ENCODE measurements around the gene IQCN.

Gene IQCN

DNA sequence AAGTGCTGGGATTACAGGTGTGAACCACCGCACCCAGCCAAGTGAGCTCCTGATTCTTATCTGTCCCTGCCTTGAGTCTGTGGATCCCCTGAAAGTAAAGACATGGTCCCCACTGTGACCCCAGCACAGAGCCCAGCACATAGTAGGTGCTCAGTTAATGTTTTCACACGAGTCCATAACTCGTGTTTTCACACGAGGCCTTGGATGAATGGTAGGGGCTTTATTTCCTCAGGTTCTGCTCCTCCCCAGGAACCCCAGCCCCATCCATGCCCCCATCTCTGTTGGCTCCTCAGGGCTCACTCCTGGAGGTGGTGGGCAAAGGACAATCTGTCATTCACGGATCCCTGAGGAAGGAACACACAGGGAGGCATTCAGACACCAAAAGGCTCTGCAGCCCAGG lies 24.4 kb downstream of the IQCN start:
- TF ChIP-seq, protein P1, sequence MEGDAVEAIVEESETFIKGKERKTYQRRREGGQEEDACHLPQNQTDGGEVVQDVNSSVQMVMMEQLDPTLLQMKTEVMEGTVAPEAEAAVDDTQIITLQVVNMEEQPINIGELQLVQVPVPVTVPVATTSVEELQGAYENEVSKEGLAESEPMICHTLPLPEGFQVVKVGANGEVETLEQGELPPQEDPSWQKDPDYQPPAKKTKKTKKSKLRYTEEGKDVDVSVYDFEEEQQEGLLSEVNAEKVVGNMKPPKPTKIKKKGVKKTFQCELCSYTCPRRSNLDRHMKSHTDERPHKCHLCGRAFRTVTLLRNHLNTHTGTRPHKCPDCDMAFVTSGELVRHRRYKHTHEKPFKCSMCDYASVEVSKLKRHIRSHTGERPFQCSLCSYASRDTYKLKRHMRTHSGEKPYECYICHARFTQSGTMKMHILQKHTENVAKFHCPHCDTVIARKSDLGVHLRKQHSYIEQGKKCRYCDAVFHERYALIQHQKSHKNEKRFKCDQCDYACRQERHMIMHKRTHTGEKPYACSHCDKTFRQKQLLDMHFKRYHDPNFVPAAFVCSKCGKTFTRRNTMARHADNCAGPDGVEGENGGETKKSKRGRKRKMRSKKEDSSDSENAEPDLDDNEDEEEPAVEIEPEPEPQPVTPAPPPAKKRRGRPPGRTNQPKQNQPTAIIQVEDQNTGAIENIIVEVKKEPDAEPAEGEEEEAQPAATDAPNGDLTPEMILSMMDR (IDR thresholded peaks at IDR 0.05; ENCODE audit: insufficient read depth, low read length, missing control alignments) = no peak
- ChIA-PET POLR2A (no interaction called here), CTCF (interaction anchor here (0.7 to 10.8 kb wide), 9 partner anchors 9 to 138 kb away, joined by 3 to 217 read pairs (median 5); partner anchors contain the start of genes MPV17L2 and RAB3A)
- no peak for DNase-seq (ENCODE audit: low read depth, low spot score)
- no peak overlapping the region for H3K4me3 ChIP-seq (ENCODE audit: low read depth, low read length)

- TF ChIP-seq, protein P1 (IDR thresholded peaks at IDR 0.05; ENCODE audit: insufficient read depth, low read length, missing control alignments) = no peak
- no peak for DNase-seq (ENCODE audit: low read depth, low spot score)
- H3K4me3 ChIP-seq (ENCODE audit: low read depth, low read length) = no peak overlapping the region
- CTCF ChIA-PET = interaction anchor here (0.7 to 1.8 kb wide), 6 partner anchors 8 to 152 kb away, joined by 3 to 13 read pairs (median 4); a partner anchor contains a TSS
- POLR2A ChIA-PET = interaction anchor here (0.6 to 0.8 kb wide), 2 partner anchors 9 to 11 kb away, joined by 3 read pairs; no protein-coding TSS in a partner anchor
Observed at GRCh38 chr19:18245297-18245696, 29.0 kb downstream of the IQCN start.

DNA sequence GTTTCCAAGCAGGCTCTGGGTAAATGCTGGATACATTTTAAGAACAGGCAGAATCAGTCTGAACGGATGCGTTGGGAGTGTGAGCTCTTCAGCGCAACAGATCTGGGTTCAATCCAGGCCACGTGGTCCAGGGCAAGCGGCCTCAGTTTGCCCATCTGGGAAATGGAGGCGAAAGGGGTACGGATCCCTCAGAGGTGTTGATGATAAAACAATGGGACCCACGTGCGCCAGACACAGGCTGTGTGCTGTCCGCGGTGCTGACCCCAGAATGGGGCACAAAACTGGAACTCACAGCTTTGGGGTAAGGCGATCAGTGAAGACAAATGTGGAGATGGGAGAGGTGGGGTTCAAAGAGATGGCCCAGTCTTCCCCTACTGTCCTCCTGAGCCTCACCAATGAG lies 34.9 kb downstream of the IQCN start:
- POLR2A ChIA-PET = interaction anchor here (1.0 kb wide), 1 partner anchor 42 kb away, joined by 3 read pairs; the partner anchor contains the start of gene JUND
- no peak for DNase-seq (ENCODE audit: low read depth, low spot score)
- TF ChIP-seq, protein P1 (IDR thresholded peaks at IDR 0.05; ENCODE audit: insufficient read depth, low read length, missing control alignments) = no peak
- H3K4me3 ChIP-seq (ENCODE audit: low read depth, low read length) = no peak overlapping the region
- CTCF ChIA-PET = interaction anchor here (0.8 to 4.0 kb wide), 4 partner anchors 8 to 89 kb away, joined by 3 to 24 read pairs (median 6); no protein-coding TSS in a partner anchor

DNA sequence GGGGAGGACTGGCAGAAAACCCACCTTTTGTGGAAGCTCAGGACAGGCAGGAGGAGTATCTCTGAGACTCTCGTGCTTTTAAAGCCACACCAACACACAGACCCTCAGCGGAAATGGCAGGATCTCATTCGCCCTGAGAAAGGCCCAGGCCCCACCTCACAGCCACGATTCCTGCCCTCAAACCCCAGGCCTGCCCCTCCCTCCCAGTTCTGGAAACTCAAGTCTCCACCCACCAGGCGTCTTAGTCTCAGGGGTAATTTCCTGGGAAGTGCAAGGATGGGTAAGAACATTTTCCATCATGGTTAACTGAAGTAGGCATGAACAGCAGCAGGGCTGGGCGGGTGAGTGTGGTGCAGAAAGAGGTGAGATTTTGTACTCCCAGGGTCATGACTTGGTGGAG lies 40.1 kb downstream of the IQCN start:
- TF ChIP-seq, protein P1 (IDR thresholded peaks at IDR 0.05; ENCODE audit: insufficient read depth, low read length, missing control alignments) = no peak
- CTCF ChIA-PET = interaction anchor here (2.9 kb wide), 1 partner anchor 19 kb away, joined by 17 read pairs; no protein-coding TSS in a partner anchor

DNA sequence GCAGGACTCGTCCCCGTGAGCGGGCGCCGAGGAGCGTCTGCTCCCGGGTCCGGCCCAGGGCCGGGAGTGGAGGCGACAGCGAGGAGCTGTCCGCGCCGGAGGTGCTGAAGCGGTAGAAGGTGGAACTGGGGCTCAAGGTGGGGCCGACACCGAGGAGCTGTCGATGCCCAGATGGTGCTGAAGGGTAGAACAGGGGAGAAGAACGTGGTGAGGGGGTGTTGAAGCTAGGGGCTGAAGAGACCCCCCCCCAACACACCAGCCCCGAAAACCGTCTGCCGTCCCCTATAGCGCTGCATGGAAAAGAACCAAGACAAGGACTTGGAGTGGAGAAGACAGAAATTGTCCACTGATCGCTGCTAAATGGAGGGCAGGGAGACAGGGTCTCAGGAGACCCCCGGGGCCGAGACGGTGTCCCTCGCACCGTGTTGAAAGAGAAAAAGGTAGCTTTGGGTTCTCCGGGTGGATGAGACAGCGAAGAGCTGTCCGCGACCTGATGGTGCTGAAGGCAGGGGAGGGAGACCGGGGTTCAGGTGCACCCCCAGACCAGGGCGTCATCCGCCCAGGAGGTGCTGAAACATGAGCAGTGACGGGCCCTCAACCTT lies 40.9 kb downstream of the IQCN start:
- H3K4me3 ChIP-seq (ENCODE audit: low read depth, low read length) = no peak overlapping the region
- TF ChIP-seq, protein P1 (IDR thresholded peaks at IDR 0.05; ENCODE audit: insufficient read depth, low read length, missing control alignments) = no peak
- ChIA-PET POLR2A (no interaction called here), CTCF (interaction anchor here (0.8 to 2.9 kb wide), 8 partner anchors 9 to 120 kb away, joined by 3 to 17 read pairs (median 4); a partner anchor contains a TSS)
- no peak for DNase-seq (ENCODE audit: low read depth, low spot score)

More for the DNA sequence above, 40.1 kb downstream of the IQCN start:
- no peak for DNase-seq (ENCODE audit: low read depth, low spot score)
- H3K4me3 ChIP-seq (ENCODE audit: low read depth, low read length) = no peak overlapping the region
- POLR2A ChIA-PET = no interaction called here

DNA sequence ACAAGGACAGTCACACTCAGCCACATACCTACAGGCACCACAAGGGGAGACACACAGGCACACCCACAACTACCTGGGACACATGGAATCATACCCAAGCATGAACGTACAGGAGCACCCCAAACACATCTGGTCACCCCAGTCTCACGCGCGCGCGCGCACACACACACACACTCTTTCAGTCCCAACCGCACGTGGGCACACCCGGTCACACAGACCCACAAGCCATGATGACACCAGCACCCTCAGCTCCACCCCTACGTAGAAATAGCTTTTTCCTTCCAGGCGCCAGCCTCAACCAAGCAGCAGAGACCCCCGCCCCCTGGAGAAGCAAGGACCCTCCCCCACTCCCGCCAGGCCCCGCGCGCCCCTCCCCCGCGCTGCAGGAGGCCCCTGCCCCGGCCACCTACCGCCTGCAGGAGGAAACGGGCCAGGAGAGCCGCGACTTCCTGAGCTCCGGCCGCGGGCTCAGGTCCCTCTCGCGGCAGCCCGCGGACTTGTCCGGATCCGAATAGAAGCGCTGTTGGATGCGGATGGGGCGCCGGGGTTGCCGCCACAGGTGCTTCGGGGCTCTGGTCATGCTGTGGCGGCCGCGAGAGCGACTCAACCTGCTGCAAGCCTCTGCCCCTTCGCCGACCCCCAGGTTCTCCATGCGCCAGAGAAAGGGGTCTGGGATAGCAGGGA lies 41.6 kb downstream of the IQCN start:
- no peak for DNase-seq (ENCODE audit: low read depth, low spot score)
- POLR2A ChIA-PET = no interaction called here
- TF ChIP-seq, protein P1 (IDR thresholded peaks at IDR 0.05; ENCODE audit: insufficient read depth, low read length, missing control alignments) = no peak
- no peak overlapping the region for H3K4me3 ChIP-seq (ENCODE audit: low read depth, low read length)
- CTCF ChIA-PET = interaction anchor here (0.8 to 2.0 kb wide), 11 partner anchors 8 to 120 kb away, joined by 3 to 12 read pairs (median 3); a partner anchor contains a TSS

Measured in AG04449 (cell line).